Gastroesophageal sphincter (tissue), 3 donors: ENCODE data around the gene AP1S2.

Experiments
- EP300 ChIP-seq: sonication (generic); formaldehyde crosslinking; IDR thresholded peaks from one replicate; pipeline ENCODE4 v1.6.1; 2017; ENCODE audit warnings: antibody characterized with exemption, mild to moderate bottlenecking
- TF ChIP-seq, protein P1 (sequence below), 4 experiments: fragments of 200-600 bp in 2 of 4; fragments of 450-650 bp in 2 of 4; sonication (generic) in 1 of 4; IDR thresholded peaks; one replicate each; pipeline ENCODE4 v1.5.1; 2017 to 2019; ENCODE audit warnings: antibody characterized with exemption in 4 of 4, mild to moderate bottlenecking in 2 of 4, moderate library complexity in 2 of 4

DNA sequence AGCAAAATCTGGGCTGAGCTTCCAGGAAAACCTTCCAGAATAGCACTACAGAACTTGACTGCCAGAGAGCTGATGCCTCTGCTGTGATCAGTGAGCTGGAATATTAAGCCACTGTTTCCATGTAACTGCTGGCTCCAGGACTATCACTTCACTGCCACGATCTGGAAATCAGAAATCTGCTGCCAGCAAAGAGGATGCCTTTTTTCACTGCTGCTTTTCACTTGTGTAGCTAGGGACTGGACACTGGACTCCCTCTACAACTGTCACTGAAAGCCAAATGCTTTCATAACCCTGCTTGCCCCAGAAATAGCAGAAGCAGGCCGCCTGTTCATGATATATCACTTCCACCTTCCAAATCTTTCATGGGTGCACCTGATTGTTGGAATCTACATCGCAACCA lies 9.4 kb upstream of the AP1S2 start:
- TF ChIP-seq, protein P1, sequence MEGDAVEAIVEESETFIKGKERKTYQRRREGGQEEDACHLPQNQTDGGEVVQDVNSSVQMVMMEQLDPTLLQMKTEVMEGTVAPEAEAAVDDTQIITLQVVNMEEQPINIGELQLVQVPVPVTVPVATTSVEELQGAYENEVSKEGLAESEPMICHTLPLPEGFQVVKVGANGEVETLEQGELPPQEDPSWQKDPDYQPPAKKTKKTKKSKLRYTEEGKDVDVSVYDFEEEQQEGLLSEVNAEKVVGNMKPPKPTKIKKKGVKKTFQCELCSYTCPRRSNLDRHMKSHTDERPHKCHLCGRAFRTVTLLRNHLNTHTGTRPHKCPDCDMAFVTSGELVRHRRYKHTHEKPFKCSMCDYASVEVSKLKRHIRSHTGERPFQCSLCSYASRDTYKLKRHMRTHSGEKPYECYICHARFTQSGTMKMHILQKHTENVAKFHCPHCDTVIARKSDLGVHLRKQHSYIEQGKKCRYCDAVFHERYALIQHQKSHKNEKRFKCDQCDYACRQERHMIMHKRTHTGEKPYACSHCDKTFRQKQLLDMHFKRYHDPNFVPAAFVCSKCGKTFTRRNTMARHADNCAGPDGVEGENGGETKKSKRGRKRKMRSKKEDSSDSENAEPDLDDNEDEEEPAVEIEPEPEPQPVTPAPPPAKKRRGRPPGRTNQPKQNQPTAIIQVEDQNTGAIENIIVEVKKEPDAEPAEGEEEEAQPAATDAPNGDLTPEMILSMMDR (IDR thresholded peaks at IDR 0.05), result no peak
- TF ChIP-seq EP300, result no peak
